Activated B cell treated with CpG ODN at 0.5 μM for 24 hours (primary cell): ENCODE data around the gene MROH2A. TPM values are rescaled to one million over a fixed set of nuclear protein-coding genes. Genes with fewer than 3 reads are reported as not detected.

ENCODE experiments used
- ATAC-seq: fragments of 200-7000 bp; cut with Tn5 transposase; one replicate; pipeline ENCODE4 v1.10.0; 2021; ENCODE audit warnings: low read depth, mild to moderate bottlenecking, moderate library complexity
- CTCF ChIA-PET: fragments of 350-600 bp; sonication (Branson Sonifier 250); formaldehyde crosslinking; loops from one replicate; lab custom pipeline; 2021; ENCODE audit warnings: antibody characterized with exemption; lab: Charles Lee
- POLR2A ChIA-PET: fragments of 350-600 bp; sonication (Branson Sonifier 250); formaldehyde crosslinking; loops from one replicate; lab custom pipeline; 2021; ENCODE audit warnings: antibody characterized with exemption; lab: Charles Lee
- DNase-seq: peaks from one replicate; pipeline ENCODE4 v3.0.0; 2022
- H3K27ac Mint-ChIP-seq: one replicate; pipeline ENCODE4 v1.8.0; 2020; ENCODE audit warnings: mixed read lengths
- H3K27me3 Mint-ChIP-seq: one replicate; pipeline ENCODE4 v1.8.0; 2021; ENCODE audit warnings: mixed read lengths
- H3K36me3 Mint-ChIP-seq: one replicate; pipeline ENCODE4 v1.8.0; 2021; ENCODE audit warnings: low read depth, mixed read lengths
- H3K4me1 Mint-ChIP-seq: one replicate; pipeline ENCODE4 v1.8.0; 2021; ENCODE audit warnings: mixed read lengths
- H3K4me3 Mint-ChIP-seq: one replicate; pipeline ENCODE4 v1.8.0; 2020; ENCODE audit warnings: mild to moderate bottlenecking, mixed read lengths
- H3K9me3 Mint-ChIP-seq: one replicate; pipeline ENCODE4 v1.8.0; 2020; ENCODE audit warnings: mixed read lengths
- intact Hi-C: fragments of 100-400 bp; cut with micrococcal nuclease; formaldehyde crosslinking; loops from one replicate; pipeline ENCODE4 v1.15.1; 2024
- total RNA-seq: library from RNA; stranded (reverse); gene quantifications from 2 replicates; pipeline ENCODE4 v1.2.3, GENCODE V29; 2022
- TF ChIP-seq, protein P1 (sequence below): fragments of 200-600 bp; IDR thresholded peaks from one replicate; pipeline ENCODE4 v1.8.0; 2022; ENCODE audit warnings: antibody characterized with exemption, mild to moderate bottlenecking

MROH2A gene
- total RNA-seq, 1 donor from 2014 or later = not detected

DNA sequence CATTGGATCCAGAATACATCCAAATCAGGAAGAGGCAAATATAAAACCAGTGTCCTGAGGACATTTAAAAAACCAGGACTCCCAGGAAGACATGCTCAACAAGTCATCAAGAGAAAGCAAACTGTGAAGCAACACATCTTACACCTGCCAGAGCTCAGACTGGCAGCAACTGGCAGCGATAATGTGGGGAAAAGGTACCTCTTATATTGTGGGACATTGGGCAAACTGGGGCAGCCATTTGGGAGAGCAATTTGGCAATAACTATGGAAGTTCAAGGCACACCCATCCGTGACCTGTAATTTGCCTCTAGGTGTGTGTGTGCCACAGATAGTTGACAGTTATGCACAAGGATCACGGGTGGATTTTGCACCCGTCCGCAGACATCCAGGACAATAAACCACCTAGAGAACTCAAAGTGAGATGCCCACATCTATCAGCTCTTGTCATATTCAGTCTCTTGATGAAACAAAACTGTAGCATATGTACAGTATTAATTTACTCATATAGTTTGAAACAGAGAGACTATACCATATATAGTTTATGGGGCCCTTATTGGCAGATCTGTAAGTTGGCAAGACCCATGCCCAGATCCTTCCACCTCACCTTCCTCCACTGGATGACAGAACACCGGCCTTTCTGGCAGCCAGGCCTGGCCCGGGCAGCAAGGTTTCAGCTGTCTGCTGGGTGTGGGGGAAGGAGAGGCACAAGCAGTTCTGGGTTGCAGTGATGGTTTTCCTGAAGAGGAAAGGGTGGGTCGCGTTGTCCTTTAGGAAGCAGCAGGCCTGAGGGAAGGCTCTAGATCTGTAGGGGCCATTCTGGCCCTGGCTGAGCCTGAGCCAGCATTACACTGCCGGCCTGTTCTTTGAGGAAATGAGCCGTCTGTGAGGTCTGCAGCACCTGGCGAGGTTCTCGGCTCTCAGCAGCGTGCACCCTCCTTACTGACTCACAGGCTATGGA lies 57.4 kb downstream of the MROH2A start:
- TF ChIP-seq, protein P1, sequence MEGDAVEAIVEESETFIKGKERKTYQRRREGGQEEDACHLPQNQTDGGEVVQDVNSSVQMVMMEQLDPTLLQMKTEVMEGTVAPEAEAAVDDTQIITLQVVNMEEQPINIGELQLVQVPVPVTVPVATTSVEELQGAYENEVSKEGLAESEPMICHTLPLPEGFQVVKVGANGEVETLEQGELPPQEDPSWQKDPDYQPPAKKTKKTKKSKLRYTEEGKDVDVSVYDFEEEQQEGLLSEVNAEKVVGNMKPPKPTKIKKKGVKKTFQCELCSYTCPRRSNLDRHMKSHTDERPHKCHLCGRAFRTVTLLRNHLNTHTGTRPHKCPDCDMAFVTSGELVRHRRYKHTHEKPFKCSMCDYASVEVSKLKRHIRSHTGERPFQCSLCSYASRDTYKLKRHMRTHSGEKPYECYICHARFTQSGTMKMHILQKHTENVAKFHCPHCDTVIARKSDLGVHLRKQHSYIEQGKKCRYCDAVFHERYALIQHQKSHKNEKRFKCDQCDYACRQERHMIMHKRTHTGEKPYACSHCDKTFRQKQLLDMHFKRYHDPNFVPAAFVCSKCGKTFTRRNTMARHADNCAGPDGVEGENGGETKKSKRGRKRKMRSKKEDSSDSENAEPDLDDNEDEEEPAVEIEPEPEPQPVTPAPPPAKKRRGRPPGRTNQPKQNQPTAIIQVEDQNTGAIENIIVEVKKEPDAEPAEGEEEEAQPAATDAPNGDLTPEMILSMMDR = no peak
- no peaks in the 10 kb centered on the region for H3K36me3 Mint-ChIP-seq
- H3K4me1 Mint-ChIP-seq = peaks cover 4% of the 10 kb centered on the region
- POLR2A ChIA-PET = no interaction called here
- H3K4me3 Mint-ChIP-seq = no peak overlapping the region
- CTCF ChIA-PET = no interaction called here
- H3K27ac Mint-ChIP-seq = no peak overlapping the region
- no peak for ATAC-seq
- H3K9me3 Mint-ChIP-seq = no peaks in the 10 kb centered on the region
- no peak for DNase-seq
- H3K27me3 Mint-ChIP-seq = no peaks in the 10 kb centered on the region
- intact Hi-C loops = no loop called here

DNA sequence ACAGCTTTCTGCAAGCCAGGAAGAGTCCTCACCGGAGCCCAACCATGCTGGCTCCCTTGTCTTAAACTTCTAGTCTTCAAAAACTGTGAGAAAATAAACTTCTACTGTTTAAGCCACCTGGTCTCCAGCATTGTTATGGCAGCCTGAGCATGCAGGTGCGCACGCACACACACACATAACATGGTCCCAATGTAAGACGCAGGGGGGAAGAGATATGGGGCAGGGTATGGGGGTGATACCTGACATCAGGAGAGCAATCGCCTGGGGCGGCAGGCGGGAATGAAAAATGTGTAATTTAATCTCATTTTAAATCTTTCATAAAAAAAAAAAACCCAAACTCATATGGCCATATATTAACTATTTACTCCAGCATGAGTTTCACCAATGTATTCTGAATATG lies 58.2 kb downstream of the MROH2A start:
- no peak for ATAC-seq
- peaks cover 1% of the 10 kb centered on the region for H3K4me1 Mint-ChIP-seq
- TF ChIP-seq, protein P1 = no peak
- CTCF ChIA-PET = no interaction called here
- H3K4me3 Mint-ChIP-seq = no peak overlapping the region
- no peaks in the 10 kb centered on the region for H3K9me3 Mint-ChIP-seq
- intact Hi-C loops = no loop called here
- POLR2A ChIA-PET = no interaction called here
- no peaks in the 10 kb centered on the region for H3K36me3 Mint-ChIP-seq
- no peak for DNase-seq
- H3K27me3 Mint-ChIP-seq = no peaks in the 10 kb centered on the region
- H3K27ac Mint-ChIP-seq = no peak overlapping the region

DNA sequence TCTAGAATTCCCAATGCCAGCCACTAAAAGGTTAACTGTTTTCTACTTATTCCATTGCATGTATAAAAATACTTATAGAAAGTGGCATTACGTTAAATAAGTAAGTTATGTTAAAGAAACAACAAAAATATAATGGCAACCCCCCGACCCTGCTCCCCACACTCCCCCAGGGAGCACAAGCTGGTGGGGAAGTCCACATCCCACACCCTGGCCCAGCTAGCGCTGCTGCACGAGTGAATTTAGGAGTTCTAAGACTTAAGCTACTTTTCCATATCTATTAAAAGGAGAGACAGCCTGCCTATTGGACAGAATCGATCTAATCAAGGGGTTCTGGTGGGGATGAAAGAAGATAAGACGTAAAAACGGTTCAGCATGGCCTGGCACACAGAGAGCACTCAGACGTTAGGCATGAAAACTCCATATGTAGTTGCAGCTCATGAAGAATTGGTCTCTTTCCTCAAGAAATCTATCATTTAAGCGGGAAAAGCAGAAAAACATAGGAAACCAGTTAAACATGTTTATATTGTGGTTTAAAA lies 59.6 kb downstream of the MROH2A start:
- H3K4me1 Mint-ChIP-seq = no peaks in the 10 kb centered on the region
- H3K27ac Mint-ChIP-seq = no peak overlapping the region
- H3K27me3 Mint-ChIP-seq = no peaks in the 10 kb centered on the region
- ChIA-PET CTCF (no interaction called here), POLR2A (no interaction called here)
- no peaks in the 10 kb centered on the region for H3K36me3 Mint-ChIP-seq
- ATAC-seq (no peak), DNase-seq (no peak)
- TF ChIP-seq, protein P1 = no peak
- intact Hi-C loops = no loop called here
- H3K4me3 Mint-ChIP-seq = no peak overlapping the region
- H3K9me3 Mint-ChIP-seq = no peaks in the 10 kb centered on the region

DNA sequence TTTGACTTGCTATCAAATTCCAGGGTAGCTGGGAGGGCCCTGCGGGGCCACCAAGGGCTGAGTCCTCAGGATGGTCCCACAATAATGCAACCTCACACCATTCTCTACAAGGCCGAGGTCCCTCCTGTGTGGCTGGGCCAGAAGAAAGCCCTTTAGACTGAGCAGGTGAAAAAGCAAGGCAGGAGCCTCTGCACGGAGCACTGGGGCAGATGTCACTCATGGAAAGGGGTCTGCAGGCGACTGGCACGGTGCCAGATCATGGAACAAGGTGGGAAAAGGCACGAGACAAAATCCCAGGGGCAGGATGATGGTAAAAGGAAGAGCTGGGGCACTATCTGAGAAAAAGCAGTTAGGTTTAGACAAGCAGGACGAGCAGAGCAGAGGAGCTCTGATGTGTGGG lies 60.1 kb downstream of the MROH2A start:
- CTCF ChIA-PET = no interaction called here
- intact Hi-C loops = no loop called here
- Mint-ChIP-seq H3K36me3 (no peaks in the 10 kb centered on the region), H3K4me1 (no peaks in the 10 kb centered on the region), H3K27ac (no peak overlapping the region), H3K9me3 (no peaks in the 10 kb centered on the region), H3K4me3 (no peak overlapping the region), H3K27me3 (no peaks in the 10 kb centered on the region)
- TF ChIP-seq, protein P1 = no peak
- ATAC-seq = no peak
- no peak for DNase-seq
- POLR2A ChIA-PET = no interaction called here

DNA sequence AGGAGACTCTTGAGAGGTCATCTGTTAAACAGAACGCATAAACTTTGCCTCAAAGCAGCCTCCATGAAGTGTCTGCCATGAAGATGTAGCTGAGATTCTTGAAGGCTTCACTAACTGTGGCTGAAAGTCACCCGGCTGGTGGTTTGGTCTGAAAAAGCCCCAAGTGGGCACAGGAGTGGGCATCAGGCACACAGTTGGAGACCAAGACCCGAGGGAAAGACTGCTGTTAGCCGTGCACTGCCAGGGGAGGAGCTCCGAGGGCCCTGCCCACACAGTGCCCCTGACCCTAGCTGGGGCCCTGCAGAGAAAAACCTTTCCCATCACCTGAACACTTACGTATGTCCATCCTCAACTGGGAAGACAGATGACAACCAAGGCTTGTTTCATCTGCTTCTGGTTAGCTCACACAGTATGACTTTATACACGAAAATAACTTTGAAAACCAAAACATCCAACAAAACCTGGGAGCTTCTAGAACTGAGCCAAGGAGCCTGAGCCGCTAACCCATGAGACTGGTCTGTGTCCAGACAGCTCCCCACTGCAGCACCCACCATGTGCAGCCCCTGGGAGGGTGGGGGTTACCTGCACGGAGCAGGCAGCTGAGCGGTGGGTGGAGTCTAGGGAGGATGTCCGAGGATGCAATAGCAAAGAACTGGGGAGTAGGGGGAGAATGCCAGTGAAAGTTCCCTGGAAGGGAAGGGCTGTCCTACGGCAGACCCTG lies 60.8 kb downstream of the MROH2A start:
- Mint-ChIP-seq H3K27ac (no peak overlapping the region), H3K4me3 (no peak overlapping the region), H3K27me3 (no peaks in the 10 kb centered on the region), H3K4me1 (no peaks in the 10 kb centered on the region), H3K9me3 (no peaks in the 10 kb centered on the region), H3K36me3 (no peaks in the 10 kb centered on the region)
- no peak for DNase-seq
- TF ChIP-seq, protein P1 = no peak
- ChIA-PET POLR2A (no interaction called here), CTCF (no interaction called here)
- ATAC-seq = no peak
- intact Hi-C loops = no loop called here
